Stimulated activated CD4-positive, alpha-beta T cell treated with anti-CD3 and anti-CD28 coated beads, TNF-alpha, amount 100 ng/mL, for 24 hours (primary cell): ENCODE data around the gene PAX9.

Experiments used
- DNase-seq, 3 experiments: peaks; one replicate each; pipeline ENCODE4 v3.0.0-alpha.2; 2020; ENCODE audit warnings: low read depth in 3 of 3

The PAX9 gene

GRCh38 chr14:36655963-36656686, 5.5 kb upstream of the PAX9 start:
- no peak for DNase-seq

GRCh38 chr14:36656687-36657398, 4.8 kb upstream of the PAX9 start:
- no peak for DNase-seq

- DNase-seq: no peak
Measured at GRCh38 chr14:36657399-36658122, 4.1 kb upstream of the PAX9 start.

- no peak for DNase-seq
Measured at GRCh38 chr14:36658123-36659009, 3.3 kb upstream of the PAX9 start.

GRCh38 chr14:36659010-36659821, 2.4 kb upstream of the PAX9 start:
- no peak for DNase-seq

- DNase-seq: no peak
Measured at GRCh38 chr14:36659822-36660735, 1.6 kb upstream of the PAX9 start.

GRCh38 chr14:36660736-36661505, 739 bp upstream of the PAX9 start:
- no peak for DNase-seq

GRCh38 chr14:36662258-36662542, 540 bp downstream of the PAX9 start:
- DNase-seq: no peak

- no peak for DNase-seq
Measured at GRCh38 chr14:36662543-36663403, 1.1 kb downstream of the PAX9 start.

- DNase-seq: no peak
Measured at GRCh38 chr14:36663404-36664321, 2.0 kb downstream of the PAX9 start.

- no peak for DNase-seq
Measured at GRCh38 chr14:36664322-36665193, 2.9 kb downstream of the PAX9 start.

- no peak for DNase-seq
Measured at GRCh38 chr14:36665887-36666415, 4.3 kb downstream of the PAX9 start.

- DNase-seq: no peak
Measured at GRCh38 chr14:36666416-36667206, 5.0 kb downstream of the PAX9 start.

GRCh38 chr14:36667679-36668078, 6.0 kb downstream of the PAX9 start:
- no peak for DNase-seq

- DNase-seq: no peak
Measured at GRCh38 chr14:36671149-36671548, 9.5 kb downstream of the PAX9 start.
